HG03460 (cell line): ENCODE measurements around the gene SLIT3.

Experiments used
- ATAC-seq: cut with Tn5 transposase; IDR thresholded peaks from one replicate; pipeline ENCODE4 v1.9.1; 2021; ENCODE audit not compliant: unreplicated experiment

SLIT3 gene

GRCh38 chr5:169006842-169007790 lies 293.8 kb downstream of the SLIT3 start:
- ATAC-seq = no peak

GRCh38 chr5:169004551-169004950 lies 296.4 kb downstream of the SLIT3 start:
- ATAC-seq = no peak

- ATAC-seq = no peak
These were observed 297.0 kb downstream of the SLIT3 start for GRCh38 chr5:169003721-169004541.

GRCh38 chr5:169002953-169003555 lies 297.9 kb downstream of the SLIT3 start:
- no peak for ATAC-seq

- no peak for ATAC-seq
These were observed 299.5 kb downstream of the SLIT3 start for GRCh38 chr5:169001394-169001793.

DNA sequence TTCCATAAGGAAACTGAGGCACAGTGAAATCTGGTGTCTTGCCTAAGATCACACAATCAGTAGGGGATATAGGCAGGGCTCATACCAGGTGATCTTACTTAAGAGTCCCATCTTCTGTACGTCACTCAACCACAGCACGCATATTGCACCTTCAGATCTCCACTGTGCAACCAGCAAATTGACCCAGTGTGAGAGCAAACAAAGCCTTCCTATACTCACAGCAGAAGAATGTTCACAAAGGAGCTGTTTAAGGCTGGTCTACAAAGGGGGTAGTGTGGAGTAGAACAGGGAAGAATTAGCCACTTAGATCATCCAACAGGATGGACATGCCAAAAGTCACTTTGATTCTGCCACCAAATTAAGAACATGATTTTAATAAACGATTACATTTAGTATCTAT lies 305.9 kb downstream of the SLIT3 start:
- ATAC-seq = no peak

GRCh38 chr5:168992687-168993086 lies 308.3 kb downstream of the SLIT3 start:
- no peak for ATAC-seq

DNA sequence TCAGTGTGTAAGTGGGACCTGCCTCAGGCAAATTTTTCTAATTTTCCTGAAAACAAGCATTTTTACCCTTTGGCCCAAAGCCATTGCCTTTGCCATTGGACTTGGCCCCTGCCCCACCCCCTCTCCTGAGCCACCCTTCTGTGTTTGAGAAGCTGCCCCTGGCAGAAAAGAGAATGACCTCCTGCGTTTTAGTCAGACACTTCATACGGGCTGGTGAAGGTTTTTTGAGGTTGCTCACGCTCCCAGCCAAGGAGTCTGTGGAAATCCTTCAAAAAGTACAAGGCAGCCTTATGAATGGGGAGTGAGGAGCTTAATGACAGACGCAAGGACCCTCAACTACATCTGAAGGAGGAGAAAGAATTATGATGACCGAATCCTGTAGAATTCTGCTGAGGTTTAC lies 308.9 kb downstream of the SLIT3 start:
- no peak for ATAC-seq

DNA sequence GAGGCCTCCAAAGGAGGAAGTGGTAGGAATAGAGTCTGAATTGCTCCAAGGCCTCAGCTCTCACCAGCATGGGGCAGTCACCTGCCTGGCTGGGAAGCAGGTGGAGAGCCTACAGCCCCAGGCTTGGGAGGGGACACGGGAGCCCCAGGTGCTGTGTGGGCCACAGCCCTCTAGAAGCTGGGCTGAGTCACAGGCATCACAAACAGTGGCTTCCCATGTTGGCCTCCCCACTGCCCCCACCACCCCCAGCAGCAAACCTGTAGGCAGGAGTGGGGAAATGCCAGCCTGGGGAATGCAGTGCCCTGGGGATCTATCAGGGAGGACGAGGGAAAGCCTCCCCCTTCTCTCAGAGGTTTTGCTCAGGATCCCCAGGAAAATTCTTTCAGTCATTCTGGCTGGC lies 309.6 kb downstream of the SLIT3 start:
- no peak for ATAC-seq

- ATAC-seq = no peak
These were observed 310.3 kb downstream of the SLIT3 start for GRCh38 chr5:168990679-168991078.

DNA sequence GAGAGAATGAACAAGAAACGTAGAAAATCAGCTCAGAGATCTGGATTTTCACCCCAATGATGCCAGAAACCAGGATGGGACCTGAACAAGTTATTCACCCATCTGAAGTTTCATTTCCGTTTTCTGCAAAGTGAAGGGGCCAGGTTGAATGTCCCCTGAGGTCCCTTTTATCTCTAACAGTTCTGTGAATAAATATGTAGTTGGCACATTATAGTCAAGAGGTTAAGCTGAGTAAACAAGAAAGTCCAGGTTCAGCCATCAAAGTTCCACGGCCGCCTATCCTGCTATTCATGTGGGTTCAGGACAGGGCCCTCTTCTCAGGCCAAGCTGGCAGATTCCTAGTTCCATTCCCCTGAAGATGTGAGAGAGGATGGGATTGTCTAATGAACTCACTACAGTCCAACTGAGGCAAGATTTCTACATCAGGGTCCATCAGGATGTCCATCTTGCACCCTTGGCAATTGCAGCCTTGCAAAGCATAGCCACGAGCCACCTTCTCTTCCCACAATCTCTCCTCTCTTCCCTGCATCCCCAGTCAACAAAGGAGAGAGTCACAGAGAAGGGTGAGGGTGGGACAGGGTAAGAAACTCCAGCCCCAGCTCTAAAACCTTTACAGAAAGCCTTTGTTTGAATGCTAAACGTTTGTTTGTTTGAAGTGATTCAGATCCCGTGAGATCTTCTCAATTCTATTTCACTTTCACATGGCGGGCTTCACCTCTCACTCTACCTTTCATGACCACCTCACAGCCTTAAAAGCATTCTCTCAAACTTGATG lies 311.0 kb downstream of the SLIT3 start:
- ATAC-seq = no peak

- no peak for ATAC-seq
These were observed 312.2 kb downstream of the SLIT3 start for GRCh38 chr5:168988699-168989098.

DNA sequence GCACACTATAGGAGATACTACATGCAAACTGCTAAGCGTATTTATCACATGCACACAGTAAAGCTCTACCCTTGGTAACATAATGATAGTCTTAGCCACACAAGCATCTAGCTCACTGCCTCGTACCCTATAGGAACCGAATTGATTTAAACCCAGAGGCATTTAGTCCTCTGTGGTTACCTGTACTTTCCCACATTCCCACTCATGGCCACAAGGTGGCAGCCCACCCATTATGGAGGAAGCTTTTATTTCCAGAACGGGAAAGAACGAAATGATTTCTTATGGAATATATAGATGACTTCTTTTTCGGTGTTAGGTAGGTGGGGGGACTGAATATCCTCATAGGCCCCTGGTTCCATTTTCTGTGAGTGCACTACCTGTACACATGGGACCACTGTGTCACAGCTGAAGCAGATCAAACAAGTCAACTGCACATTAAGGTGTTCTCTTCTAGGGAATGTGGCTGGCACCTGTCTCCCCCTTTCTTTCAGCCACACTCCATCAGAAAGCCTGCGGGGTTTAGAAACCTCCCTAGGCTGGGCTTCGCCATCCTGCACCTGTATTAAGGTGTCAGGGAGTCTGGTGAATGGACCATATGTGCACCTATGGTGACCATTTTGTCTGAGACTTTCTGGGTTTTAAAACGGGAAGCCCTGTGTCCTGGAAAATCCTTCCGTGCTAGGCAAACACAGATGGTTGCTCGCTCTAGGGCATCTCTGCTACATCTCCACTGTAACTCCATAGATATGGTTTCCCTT lies 313.2 kb downstream of the SLIT3 start:
- peak; percentile 68 for ATAC-seq

GRCh38 chr5:168985454-168985853 lies 315.5 kb downstream of the SLIT3 start:
- ATAC-seq = no peak

DNA sequence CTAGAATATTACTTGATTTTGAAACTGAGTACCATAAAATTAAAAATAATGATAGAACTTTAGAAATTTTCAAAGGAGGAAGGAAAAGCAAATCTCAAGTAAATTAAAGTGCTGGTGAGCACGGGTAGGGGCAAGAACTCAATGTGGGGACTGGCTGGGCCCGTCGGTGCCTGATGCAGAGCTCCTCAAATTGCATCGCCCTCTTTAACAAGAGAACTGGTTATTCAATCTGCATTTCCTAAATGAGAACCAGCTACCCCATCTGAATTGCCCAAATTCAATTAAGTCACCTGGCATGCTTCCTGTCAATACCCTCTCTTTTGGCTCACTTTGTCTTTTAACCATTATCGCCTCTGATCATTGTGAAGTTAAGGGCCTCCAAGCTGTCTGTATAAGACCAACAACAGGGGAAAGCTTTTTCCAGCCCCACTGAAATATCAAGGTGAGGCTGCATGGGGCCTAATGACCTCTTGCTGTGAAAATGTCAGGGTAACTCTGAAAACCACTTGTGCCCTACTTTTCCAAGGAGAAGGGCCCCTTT lies 316.7 kb downstream of the SLIT3 start:
- no peak for ATAC-seq

DNA sequence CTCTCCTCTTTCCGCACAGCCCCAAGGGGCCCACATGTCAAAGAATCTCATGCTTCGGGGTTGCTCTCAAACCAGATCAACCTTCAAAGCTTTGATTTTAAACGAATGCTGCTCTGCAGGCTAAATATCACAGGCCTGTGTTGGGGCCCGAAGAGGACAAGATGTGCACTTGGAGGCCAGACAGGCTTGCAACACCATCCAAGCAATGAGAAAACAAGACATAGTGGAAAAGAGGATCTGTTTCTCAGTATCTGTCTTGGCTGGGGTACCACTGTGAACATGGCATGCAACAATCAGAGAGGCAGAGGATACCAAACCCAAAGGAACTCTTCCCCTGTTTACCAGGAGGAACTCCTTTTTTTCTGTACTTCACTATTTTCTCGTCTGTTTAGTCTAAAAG lies 321.8 kb downstream of the SLIT3 start:
- no peak for ATAC-seq

- no peak for ATAC-seq
These were observed 322.4 kb downstream of the SLIT3 start for GRCh38 chr5:168978500-168978899.

DNA sequence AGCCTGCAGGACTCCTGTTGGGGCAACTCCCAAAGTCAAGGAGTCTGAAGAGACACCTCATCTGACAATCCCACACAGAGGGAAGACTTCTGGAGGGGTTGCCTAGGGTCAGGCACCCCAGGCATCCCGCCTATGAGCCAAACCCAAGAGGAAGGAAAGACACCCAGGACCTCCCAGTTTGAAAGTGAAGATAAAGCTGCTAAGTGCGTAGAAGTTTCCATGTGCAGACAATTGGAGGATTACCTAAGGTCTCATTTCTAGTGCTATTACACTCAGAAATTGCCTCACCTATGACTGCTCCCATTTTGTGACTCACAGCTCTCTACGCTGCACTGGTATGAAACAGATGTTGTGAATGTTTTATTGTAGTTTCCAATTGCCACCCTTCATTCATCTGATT lies 322.9 kb downstream of the SLIT3 start:
- ATAC-seq = no peak

GRCh38 chr5:168976311-168976970 lies 324.5 kb downstream of the SLIT3 start:
- no peak for ATAC-seq
